Measurements from ENCODE around the gene MXD1. TPM values are rescaled to one million over a fixed set of nuclear protein-coding genes. Genes with fewer than 3 reads are reported as not detected.

The MXD1 gene
- total and polyA plus RNA-seq, 9 of the 15 experiments (the other 6 are each of a cell fraction or from before 2014, with no cell fraction given): 6.7 to 35.9 (median 11.0) TPM

DNA sequence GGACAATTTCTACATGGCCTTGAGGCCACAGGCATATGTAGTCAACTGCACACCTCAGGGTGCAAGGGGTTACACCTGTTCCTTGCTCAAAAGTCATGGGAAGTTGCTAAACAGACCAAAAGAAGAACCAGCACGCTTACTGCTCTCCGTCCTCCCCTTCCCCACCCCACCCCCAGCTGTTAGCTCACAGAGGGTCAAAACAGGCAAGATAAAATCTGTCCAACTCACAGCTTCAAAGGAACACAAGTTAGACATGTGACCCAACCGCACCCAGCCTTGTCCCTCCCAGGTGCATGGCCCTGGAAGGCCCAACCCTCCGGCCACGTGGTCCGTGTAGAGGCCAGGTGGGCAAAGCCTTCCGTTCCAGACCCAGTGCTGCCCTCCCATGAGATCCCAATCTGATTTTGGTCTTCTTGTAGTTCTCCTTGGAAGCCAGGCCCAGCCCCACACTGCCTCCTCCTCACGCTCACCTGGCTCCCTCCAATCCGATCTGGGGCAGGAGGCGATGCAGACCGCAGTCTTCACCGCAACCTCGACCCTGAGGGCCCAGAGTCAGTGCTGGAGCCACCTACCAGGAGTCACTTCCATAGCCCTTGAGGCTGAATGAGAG lies 61.0 kb downstream of the MXD1 start (continued):
- TF ChIP-seq, protein P1, sequence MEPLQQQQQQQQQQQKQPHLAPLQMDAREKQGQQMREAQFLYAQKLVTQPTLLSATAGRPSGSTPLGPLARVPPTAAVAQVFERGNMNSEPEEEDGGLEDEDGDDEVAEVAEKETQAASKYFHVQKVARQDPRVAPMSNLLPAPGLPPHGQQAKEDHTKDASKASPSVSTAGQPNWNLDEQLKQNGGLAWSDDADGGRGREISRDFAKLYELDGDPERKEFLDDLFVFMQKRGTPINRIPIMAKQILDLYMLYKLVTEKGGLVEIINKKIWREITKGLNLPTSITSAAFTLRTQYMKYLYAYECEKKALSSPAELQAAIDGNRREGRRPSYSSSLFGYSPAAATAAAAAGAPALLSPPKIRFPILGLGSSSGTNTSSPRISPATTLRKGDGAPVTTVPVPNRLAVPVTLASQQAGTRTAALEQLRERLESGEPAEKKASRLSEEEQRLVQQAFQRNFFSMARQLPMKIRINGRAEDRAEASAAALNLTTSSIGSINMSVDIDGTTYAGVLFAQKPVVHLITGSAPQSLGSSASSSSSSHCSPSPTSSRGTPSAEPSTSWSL (CRISPR knock-in tag; IDR thresholded peaks at IDR 0.05; ENCODE audit: borderline replicate concordance): no peak; the same call in 1 of the 2 replicates
- TF ChIP-seq SAFB (IDR thresholded peaks at IDR 0.05; ENCODE audit: borderline replicate concordance, low read depth, low read length) (no peak), RAD51 (IDR thresholded peaks at IDR 0.05; ENCODE audit: borderline replicate concordance, low read depth) (peak; percentile 93), ZNF77 (CRISPR knock-in tag; IDR thresholded peaks at IDR 0.05) (no peak), ETV5 (CRISPR knock-in tag; IDR thresholded peaks at IDR 0.05; ENCODE audit: low read depth) (peak; percentile 56; the same call in 1 of the 2 replicates), PHTF2 (CRISPR knock-in tag; IDR thresholded peaks at IDR 0.05) (no peak), ZBTB1 (CRISPR knock-in tag; IDR thresholded peaks at IDR 0.05; ENCODE audit: borderline replicate concordance, low read depth) (0 out of 2 replicates have a peak, but pooled peaks have one; percentile 18), RBM39 (optimal IDR thresholded peaks at IDR 0.05; ENCODE audit: low read depth, low read length) (no peak), ZNF232 (CRISPR knock-in tag; IDR thresholded peaks at IDR 0.05) (0 out of 2 replicates have a peak, but pooled peaks have one; percentile 45), GTF2F1 (IDR thresholded peaks at IDR 0.05; ENCODE audit: low read depth, low read length) (no peak), ZNF436 (CRISPR knock-in tag; IDR thresholded peaks at IDR 0.05) (no peak), SRF (CRISPR knock-in tag; IDR thresholded peaks at IDR 0.05) (peak in 1 of 2 experiments; percentile 60; a peak in 2 of 4 replicates), ZNF584 (CRISPR knock-in tag; IDR thresholded peaks at IDR 0.05; ENCODE audit: low read depth) (peak; percentile 68), GATA2 (CRISPR knock-in tag; IDR thresholded peaks at IDR 0.05) (peak; percentile 91), KDM1A (IDR thresholded peaks at IDR 0.05) (peak in 1 of 2 experiments; percentile 39; a peak in 1 of 4 replicates), HNRNPK (IDR thresholded peaks at IDR 0.05; ENCODE audit: low read depth, low read length, poor library complexity, severe bottlenecking) (no peak), POLR3G (IDR thresholded peaks at IDR 0.05; ENCODE audit: extremely low read depth, insufficient read length, insufficient replicate concordance) (no peak), ATF7 (IDR thresholded peaks at IDR 0.05) (peak; percentile 67), PTRF (tag; IDR thresholded peaks at IDR 0.05) (0 out of 2 replicates have a peak, but pooled peaks have one; percentile 51), MTF1 (CRISPR knock-in tag; IDR thresholded peaks at IDR 0.05; ENCODE audit: borderline replicate concordance) (peak; percentile 67; the same call in 1 of the 2 replicates)
- TF ChIP-seq, protein P2, sequence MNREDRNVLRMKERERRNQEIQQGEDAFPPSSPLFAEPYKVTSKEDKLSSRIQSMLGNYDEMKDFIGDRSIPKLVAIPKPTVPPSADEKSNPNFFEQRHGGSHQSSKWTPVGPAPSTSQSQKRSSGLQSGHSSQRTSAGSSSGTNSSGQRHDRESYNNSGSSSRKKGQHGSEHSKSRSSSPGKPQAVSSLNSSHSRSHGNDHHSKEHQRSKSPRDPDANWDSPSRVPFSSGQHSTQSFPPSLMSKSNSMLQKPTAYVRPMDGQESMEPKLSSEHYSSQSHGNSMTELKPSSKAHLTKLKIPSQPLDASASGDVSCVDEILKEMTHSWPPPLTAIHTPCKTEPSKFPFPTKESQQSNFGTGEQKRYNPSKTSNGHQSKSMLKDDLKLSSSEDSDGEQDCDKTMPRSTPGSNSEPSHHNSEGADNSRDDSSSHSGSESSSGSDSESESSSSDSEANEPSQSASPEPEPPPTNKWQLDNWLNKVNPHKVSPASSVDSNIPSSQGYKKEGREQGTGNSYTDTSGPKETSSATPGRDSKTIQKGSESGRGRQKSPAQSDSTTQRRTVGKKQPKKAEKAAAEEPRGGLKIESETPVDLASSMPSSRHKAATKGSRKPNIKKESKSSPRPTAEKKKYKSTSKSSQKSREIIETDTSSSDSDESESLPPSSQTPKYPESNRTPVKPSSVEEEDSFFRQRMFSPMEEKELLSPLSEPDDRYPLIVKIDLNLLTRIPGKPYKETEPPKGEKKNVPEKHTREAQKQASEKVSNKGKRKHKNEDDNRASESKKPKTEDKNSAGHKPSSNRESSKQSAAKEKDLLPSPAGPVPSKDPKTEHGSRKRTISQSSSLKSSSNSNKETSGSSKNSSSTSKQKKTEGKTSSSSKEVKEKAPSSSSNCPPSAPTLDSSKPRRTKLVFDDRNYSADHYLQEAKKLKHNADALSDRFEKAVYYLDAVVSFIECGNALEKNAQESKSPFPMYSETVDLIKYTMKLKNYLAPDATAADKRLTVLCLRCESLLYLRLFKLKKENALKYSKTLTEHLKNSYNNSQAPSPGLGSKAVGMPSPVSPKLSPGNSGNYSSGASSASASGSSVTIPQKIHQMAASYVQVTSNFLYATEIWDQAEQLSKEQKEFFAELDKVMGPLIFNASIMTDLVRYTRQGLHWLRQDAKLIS (CRISPR knock-in tag; IDR thresholded peaks at IDR 0.05): no peak
- TF ChIP-seq, protein P3, sequence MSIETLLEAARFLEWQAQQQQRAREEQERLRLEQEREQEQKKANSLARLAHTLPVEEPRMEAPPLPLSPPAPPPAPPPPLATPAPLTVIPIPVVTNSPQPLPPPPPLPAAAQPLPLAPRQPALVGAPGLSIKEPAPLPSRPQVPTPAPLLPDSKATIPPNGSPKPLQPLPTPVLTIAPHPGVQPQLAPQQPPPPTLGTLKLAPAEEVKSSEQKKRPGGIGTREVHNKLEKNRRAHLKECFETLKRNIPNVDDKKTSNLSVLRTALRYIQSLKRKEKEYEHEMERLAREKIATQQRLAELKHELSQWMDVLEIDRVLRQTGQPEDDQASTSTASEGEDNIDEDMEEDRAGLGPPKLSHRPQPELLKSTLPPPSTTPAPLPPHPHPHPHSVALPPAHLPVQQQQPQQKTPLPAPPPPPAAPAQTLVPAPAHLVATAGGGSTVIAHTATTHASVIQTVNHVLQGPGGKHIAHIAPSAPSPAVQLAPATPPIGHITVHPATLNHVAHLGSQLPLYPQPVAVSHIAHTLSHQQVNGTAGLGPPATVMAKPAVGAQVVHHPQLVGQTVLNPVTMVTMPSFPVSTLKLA (conservative IDR thresholded peaks at IDR 0.05): peak; percentile 86 to 91

Measured in K562 (cell line).